ENCODE data around the gene PTPN6.

GRCh38 chr12:6980740-6981139, 29.6 kb downstream of the PTPN6 start:
- TF ChIP-seq POLR2A (IDR thresholded peaks at IDR 0.05) = no peak
- TF ChIP-seq CTCF (IDR thresholded peaks at IDR 0.05) = no peak
